GDM1 (cell line): ENCODE data around the gene GOLGA8J.
"Not testable (repeated sequence)": the region's sequence is repeated elsewhere in the genome, so short reads cannot be mapped to it uniquely, and the experiment has no call there.

Experiments
- DNase-seq: peaks from one replicate; lab custom pipeline; 2025; lab: John Stamatoyannopoulos, UW

Gene GOLGA8J

GRCh38 chr15:30082655-30083054 is at the start of gene GOLGA8J:
TSS of gene GOLGA8J (plus strand) at chr15:30082955. CDS start at chr15:30083053, 98 bp downstream.
- DNase-seq, result not testable (repeated sequence)

- no peak for DNase-seq
Measured at GRCh38 chr15:30033211-30033610, 49.5 kb upstream of the GOLGA8J start.

GRCh38 chr15:30033763-30034162 is 49.0 kb upstream of the GOLGA8J start:
- DNase-seq, result no peak

- no peak for DNase-seq
Measured at GRCh38 chr15:30036036-30036703, 46.6 kb upstream of the GOLGA8J start.

- no peak for DNase-seq
Measured at GRCh38 chr15:30038667-30039523, 43.9 kb upstream of the GOLGA8J start.

- DNase-seq, result no peak
Measured at GRCh38 chr15:30041868-30042267, 40.9 kb upstream of the GOLGA8J start.

GRCh38 chr15:30042556-30042955 is 40.2 kb upstream of the GOLGA8J start:
- DNase-seq, result no peak

GRCh38 chr15:30043211-30043655 is 39.5 kb upstream of the GOLGA8J start:
- no peak for DNase-seq

GRCh38 chr15:30044377-30044776 is 38.4 kb upstream of the GOLGA8J start:
- no peak for DNase-seq

GRCh38 chr15:30044826-30045225 is 37.9 kb upstream of the GOLGA8J start:
- DNase-seq, result not testable (repeated sequence)

- DNase-seq, result not testable (repeated sequence)
Measured at GRCh38 chr15:30045248-30046041, 37.3 kb upstream of the GOLGA8J start.

- no peak for DNase-seq
Measured at GRCh38 chr15:30046430-30046829, 36.3 kb upstream of the GOLGA8J start.

- DNase-seq, result no peak
Measured at GRCh38 chr15:30055604-30056003, 27.2 kb upstream of the GOLGA8J start.

GRCh38 chr15:30056166-30056565 is 26.6 kb upstream of the GOLGA8J start:
- no peak for DNase-seq

- no peak for DNase-seq
Measured at GRCh38 chr15:30059771-30060170, 23.0 kb upstream of the GOLGA8J start.

- DNase-seq, result no peak
Measured at GRCh38 chr15:30062881-30063280, 19.9 kb upstream of the GOLGA8J start.

GRCh38 chr15:30063835-30064546 is 18.8 kb upstream of the GOLGA8J start:
- DNase-seq, result no peak

GRCh38 chr15:30065025-30065801 is 17.5 kb upstream of the GOLGA8J start:
- no peak for DNase-seq

- DNase-seq, result no peak
Measured at GRCh38 chr15:30068326-30068725, 14.4 kb upstream of the GOLGA8J start.

GRCh38 chr15:30072630-30073029 is 10.1 kb upstream of the GOLGA8J start:
- DNase-seq, result no peak

- DNase-seq, result no peak
Measured at GRCh38 chr15:30073915-30074314, 8.8 kb upstream of the GOLGA8J start.
